GM21526 (cell line): ENCODE results near the gene LEPROT.

ENCODE experiments used
- ATAC-seq: cut with Tn5 transposase; IDR thresholded peaks from one replicate; pipeline ENCODE4 v1.9.1; 2021; ENCODE audit warnings: moderate library complexity; ENCODE audit not compliant: unreplicated experiment, low FRiP score

The LEPROT gene

DNA sequence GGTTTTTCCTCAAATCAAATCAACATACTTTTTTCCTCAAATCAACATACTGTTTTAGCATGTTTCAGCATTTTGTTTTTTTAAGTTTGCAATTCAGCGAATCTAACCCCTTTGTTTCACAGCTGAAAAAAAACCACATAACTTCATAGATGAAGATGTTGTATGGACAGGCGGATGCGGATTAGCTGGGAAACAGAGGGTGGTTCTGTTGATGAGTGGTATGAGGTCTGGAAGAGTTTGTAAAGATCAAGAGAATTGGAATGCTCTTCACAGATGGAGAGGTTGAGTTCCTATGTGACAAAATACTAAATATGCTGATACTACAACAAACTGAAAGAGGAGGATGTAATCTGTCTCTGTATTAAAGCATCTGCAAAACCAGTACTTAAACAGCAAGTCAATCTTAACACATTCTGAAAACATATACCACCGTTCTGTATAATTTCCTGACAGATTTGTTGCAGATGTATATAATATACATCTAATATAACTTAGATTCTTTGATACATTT, 10.6 kb upstream of the LEPROT start:
- ATAC-seq, result no peak

DNA sequence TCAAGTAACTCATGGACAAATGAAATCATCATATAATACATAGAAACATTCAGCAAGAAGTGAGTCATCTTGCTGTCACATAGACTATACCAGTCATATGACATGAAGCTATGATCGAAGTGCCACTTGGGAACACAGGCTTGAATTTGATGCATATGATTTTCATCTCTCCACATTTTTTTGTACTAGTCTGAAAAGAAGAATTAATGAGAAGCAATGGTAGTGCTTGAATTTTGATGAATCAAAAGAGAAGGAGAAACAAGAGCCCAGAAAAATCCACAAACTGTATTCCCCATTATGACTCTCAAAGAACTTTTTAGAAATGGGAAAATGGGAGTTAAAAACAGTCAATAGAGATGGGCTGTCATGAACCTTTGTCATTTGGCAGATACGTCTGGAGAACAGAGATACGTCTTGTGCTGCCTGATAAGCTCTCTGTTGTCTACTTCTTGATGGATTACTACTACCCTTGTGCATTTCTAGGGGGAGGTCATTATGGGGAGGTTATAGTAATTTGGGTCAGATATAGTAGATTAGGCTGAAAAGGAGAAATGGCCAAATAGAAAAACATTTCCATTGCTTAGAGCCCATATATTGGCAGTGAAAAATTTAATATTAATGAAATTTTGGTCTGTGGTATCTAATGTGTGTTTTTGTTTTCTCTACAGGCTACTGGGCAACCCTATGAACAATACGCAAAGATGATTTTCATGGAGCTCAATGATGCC, 8.0 kb upstream of the LEPROT start:
- ATAC-seq, result no peak

DNA sequence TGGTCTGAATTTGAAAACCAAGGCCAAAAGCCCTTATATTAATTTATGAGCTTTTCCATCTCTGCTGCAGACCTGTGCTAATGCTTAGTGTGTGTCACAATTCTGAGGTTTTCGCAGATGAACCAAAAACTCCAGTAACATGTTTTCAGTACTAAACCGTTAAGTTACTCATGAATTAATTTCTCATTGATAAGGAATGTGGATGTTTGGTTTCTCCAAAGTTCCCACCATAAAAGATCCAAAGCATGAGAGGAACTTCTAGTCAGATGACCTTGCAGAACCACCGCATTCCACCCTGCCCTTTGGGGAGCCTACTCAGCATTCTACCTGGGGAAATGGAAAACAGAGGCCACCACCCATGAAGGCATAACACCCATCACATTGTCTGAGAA, 7.5 kb upstream of the LEPROT start:
- no peak for ATAC-seq

DNA sequence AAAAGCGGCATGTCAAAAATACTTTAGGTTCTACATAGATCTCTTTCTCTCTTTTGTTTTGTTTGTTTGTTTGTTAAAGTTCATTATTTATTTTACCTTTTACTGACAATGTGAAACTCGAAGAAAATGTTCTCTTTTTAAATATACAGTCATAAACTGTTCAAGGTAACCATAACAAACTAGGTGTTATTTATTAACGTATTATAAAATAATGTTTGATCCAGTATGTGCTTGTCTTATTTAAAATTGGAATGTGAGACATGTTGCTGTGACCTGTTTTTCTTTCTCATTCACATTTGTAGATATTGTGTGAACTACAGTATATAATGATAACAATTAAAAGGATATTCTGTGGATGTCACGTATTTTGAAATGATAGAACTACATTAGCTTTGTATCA, 5.9 kb upstream of the LEPROT start:
- no peak for ATAC-seq

DNA sequence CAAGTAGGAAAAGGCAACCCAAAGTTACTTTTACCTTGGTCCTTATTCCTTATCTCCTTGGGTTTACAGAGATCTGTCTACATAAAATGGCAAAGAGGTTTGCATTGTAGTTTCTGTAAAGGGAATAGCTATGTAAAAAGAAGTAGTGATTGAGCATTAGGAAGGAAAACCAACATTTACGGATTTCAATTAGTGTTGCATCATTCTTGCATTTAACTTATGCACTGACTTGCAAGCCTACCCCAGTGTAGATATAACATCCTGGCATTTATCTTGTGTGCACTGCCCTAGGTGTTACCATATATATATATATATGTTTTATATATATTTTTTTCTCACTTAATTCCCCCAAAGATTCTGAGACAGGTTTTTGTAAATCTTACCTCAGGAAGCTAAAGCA, 3.7 kb upstream of the LEPROT start:
- no peak for ATAC-seq

DNA sequence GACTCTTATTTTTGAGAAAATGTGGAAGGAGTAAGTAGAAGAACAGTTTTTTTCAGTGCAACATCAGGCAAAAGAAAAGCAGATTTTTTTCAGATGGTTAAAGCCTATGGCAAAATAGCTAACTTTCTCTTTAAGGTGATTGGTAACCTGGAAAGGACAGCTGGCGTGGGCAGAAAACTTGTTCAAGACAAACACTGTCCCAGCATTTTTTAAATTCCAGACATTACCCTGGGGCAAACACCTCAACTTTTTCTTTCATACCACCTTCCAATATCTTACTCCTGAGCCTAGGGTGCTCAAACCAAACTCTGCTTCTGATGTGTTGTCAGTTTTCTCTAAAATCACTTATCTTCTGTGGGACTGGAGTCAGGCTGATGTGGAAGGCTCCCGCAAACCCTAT, 2.7 kb upstream of the LEPROT start:
- ATAC-seq, result no peak

DNA sequence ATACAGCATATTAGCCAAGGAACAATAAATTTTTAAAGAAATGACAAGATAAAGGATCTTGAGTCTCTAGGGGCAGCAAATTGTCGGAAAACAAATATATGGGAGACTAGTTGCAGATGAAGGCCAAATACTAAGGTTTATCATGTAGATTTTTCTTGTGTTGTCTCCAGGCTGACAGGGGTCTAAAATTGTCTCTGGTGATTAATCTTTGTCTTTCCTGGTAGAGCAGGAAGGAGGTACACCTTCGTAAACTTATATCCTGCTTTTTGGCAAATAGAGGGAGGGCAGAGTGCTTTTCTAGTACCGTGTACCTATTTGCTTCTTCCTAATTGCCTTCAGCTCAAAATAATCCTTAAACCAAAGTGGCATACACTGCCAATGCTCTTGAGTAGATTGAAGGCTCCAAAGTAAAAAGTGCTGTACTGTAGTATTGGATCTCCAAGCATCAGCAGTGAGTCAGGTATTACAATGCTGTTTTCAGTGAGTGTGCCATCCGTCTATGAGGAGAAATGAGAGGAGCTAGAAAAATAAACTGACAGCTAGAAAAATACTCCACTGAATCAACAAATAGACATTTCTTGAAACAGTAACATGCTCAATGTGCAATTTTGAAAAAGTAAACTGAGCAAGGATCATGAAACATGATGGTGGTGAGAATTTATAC, 1.8 kb upstream of the LEPROT start:
- no peak for ATAC-seq

DNA sequence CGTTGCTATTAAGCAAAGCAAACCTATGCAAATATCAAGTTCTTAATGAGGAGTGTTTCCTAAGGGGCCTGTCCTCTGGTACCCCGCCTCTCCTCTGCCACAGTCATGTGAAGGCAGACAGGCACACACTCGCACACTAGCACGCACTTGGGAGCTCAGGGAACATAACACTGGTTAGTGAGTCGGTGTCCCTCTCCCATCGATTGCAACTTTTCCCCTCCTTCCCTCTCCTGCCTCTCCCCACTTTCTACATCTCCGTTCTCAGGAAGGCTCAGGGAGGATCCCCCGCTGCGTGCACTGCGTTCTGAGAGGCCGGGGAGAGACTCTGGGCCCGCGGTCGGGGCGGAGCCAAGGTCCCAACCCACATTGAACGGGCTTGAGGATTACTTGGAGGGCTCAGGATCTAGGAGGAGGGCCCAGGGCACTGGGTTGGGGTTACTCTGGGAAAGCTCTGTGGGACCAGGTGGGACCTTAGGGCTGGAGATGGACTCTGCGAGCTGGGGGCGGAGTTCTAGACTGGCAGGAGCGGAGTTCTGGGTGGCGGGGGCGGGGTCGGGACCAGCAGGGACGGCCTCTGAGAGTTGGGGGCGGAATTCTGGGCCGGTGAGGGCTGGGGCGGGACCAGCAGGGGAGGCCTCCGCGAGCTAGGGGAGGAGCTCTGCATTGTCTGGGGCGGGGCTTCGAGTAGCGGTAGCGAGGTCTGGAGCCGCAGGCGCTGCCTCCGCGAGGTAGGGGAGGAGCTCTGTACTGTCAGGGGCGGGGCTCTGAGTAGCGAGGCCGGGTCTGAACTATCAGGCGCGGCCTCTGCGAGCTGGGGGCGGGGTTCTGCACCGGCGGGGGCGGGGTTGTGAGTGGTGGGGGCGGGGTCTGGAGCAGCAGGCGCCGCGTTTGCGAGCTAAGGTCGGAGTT, 533 bp upstream of the LEPROT start:
- ATAC-seq, result peak; percentile 95

DNA sequence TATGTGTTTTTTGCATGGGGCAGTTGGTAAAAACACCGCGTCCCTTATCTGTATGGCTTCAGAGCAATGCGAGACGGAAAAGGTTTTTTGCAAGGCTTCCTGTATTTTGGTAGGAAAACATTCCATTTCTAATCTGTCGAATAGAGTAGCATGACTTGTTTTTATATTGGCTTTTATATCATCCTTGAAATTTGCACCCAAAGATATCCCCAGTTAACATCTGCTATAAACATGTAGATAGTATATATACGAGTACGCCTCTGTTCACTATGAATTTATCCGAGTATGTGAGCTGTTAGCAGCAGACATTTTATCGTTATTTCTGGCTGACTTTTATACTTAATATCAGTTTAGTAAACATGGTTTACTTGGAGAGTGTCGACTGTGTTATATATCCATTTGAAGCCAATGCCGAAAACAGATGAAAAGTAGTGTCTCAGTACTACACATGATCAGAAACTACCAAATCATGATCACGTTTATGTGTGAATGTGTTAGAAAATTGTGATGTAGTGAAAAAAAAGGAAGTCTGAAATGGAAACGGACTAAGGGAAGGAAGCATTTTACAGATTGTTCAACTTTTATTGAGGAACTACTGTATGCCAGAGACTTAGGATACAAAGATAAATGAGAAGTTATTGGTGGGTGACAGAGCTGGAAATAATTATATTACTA, 1.0 kb downstream of the LEPROT start:
- ATAC-seq, result no peak

DNA sequence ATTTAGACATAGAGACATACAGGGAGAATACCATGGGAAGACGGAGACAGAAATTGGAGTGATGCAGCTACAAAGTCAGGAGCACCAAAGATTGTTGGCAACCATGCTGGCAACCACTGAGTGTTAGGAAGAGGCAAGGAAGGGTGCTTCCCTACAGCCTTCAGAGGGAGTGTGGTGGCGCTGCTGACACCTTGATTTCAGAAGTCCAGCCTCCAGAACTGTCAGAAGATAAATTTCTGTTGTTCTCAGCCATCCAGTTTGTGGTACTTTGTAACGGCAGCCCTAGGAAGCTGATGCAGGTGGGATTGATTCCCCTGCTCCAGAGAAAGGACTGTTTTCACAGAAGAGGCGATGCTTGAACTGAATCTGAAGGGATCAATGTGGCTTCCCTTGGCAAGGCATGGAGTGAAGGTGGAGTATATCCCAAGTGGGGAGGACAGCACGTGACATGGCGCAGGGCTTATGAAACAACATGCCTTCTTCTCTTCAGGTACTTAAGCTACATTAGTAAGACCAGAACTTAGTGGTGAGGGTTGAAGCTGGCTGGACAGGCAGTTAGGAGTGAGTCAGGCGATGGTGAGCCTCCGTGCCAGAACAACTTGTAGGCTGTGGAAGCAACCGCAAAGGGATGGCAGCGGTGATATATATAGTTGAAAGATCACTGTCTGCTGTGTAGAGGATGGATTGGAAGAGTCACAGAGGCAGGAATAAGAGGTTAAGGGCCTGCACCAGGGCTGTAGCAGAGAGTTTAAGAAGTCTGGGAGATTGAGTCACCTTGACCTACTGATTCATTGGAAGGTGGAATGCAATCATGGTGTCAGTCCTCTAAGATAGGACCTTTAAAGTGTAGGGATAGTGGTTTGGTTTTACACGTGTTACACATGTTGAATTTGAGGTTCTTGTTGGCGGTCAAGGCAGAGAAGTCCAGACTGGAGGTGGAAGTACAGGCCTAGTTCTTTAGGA, 2.1 kb downstream of the LEPROT start:
- ATAC-seq, result no peak

DNA sequence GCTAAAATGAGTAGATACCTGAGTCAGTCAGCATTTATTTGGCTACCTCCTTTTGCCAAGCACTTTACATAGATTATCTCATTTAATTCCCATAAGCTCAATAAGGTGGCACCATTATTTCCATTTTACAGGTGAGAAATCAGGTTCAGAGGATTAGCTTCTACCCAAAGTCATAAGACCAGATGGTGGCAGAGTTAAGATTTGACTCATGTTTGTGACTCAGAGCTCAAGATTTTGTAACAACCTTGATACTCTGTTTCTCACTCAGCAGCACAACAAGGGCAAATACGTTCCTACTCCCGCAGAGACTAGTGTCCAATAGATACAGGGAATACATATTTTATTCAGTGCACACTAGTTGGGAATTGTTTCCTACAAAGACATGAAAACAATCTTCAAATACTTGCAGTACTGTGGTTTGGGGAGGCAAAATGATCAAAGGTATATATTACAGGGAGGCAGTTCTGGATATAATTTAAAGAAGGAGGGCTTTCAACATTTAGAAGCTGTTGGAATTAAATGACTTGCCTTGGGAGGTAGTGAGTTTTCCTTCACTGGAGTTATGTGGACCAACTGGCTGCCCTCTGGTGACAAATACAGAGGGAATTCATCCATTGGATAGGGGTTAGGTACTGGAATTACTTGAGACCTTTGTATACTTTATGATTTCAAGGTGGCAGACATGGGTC, 3.6 kb downstream of the LEPROT start:
- ATAC-seq, result no peak

DNA sequence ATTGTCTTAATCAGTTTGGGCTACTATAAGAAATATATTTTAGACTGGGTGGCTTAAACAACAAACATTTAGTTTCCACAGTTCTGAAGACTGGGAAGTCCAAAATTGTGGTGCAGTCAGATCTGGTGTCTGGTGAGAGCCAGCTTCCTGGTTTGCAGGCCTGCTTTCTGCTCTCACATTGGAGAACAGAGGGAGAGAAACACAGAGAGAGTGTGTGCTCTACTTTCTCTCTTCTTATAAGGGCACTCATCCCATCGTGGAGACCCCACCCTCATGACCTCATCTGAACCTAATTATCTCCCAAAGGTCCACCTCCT, 4.1 kb downstream of the LEPROT start:
- no peak for ATAC-seq

DNA sequence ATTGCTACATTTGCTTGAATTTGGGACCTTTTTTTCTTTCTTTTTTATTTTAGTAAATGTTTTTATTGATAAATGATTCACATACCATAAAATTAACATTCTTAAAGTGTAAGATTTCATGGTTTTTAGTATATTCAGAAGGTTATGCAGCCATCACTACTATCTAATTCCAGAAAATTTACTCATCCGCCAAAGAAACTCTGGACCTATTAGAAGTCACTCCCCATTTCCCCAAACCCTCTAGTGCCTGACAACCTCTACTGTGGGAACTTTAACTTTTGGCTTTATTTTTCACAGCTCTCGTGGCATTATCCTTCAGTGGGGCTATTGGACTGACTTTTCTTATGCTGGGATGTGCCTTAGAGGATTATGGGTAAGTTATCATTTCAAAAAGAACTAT, 4.5 kb downstream of the LEPROT start:
- no peak for ATAC-seq

DNA sequence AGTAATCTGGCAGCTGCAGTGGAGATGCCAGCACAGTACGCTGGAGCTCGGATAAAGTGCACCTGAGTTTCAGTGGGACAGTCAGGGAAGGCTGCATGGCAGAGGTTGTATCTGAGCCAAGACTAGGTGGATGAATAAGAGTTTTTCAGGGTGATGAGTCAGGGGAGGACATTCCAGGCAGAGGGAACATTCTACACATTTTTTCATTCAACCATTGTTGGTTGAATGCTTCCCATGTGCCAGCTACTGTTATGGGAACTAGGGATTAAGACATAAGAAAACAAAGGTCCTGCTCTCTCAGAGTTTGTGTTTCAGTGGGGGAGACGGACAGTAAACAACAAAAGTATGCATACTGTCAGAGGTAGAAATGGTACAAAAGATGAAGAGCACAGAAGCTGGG, 5.2 kb downstream of the LEPROT start:
- ATAC-seq, result no peak

DNA sequence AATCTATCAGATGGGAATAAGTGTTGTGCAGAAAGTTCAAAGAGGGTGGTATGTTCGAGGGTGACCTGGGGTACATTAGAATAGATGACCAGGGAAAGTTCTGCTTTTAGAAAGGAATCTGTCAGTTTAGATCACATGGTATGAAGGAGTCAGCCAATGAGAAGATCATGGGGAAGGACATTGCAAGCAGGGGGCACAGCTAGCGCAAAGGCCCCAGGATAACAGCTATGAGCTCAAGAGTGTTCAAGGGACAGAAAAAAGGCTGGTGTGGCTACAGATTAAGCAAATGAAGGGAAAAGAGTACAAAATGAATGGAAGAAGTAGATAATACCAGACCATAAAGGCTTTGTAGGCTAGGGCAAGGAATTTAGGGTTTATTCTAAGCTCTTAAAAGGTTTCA, 8.6 kb downstream of the LEPROT start:
- no peak for ATAC-seq

DNA sequence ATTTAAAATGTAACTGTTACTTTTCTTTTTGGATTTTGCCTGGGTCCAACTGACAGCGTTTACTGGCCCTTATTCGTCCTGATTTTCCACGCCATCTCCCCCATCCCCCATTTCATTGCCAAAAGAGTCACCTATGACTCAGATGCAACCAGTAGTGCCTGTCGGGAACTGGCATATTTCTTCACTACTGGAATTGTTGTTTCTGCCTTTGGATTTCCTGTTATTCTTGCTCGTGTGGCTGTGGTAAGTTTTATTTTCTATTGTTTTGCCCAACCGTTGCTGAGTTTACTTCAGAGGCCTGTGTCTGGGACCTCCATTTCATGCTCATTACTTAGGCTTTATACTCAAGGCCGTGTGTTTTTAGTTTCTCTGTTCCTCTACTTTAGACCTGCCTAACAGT, 9.3 kb downstream of the LEPROT start:
- no peak for ATAC-seq

DNA sequence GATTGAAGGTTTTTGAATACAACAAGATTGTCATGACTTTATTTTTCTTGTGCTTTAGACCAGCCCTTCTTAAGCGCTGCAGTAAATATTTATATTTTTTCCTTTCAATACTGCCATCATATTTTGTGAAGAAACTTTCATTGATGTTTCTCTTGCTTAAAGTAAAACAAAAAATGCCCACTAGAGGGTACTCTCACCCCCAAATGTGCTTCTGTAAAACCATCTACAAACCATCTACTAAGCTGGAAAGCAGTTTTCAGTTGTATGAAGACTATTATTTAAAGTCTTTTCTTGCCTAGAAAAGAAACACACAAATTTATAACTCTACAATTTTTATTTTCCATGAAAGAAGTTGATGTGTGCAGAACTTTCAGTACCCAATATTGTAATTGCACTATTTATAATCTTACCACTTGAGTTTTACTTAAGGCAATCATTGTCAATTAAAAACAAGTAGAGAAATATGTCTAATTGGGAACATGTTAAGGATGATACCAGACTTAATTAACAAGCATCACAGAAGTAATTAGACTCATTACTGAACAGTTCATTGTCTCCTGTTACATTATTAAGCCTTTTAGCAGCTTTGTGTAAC, 10.7 kb downstream of the LEPROT start:
- no peak for ATAC-seq

DNA sequence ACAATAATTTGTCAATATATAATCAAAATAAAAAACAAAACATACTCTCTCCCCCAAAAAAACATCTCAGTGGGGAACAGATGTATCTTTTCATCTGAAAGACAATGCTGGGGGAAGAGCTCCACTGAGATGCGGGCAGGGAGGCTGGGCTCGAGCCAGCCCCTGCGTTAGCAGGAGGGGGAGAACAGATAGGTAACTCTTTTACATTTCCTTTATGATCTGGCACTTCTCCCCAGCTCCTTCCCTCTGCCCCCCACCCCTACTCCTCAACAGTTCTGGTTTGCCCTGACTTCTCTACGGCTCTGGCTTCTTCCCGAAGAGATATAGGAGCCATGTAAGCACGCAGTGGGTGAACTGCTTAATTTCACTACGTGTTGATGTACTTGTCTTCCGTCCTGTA, 12.4 kb downstream of the LEPROT start:
- ATAC-seq, result no peak

DNA sequence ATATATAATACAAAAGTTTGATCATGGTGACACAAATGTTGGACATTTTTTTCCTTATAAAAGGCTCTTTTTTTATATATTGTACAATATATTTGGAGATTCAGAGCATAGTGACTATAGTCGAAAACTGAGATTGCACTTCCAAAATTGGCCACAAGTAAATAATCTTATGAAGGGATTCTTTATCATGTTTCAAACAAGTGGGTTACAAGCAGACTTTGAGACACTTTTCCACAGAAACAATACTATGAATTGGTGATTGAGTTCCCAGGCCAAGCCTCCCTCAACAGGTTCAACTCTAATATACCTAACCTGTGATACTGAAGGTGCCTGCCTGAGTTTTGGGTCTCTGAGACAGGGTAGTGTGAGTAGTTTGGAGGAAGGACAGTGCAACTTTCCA, 13.8 kb downstream of the LEPROT start:
- no peak for ATAC-seq
